ENCODE results near the gene ATPAF2.

DNA sequence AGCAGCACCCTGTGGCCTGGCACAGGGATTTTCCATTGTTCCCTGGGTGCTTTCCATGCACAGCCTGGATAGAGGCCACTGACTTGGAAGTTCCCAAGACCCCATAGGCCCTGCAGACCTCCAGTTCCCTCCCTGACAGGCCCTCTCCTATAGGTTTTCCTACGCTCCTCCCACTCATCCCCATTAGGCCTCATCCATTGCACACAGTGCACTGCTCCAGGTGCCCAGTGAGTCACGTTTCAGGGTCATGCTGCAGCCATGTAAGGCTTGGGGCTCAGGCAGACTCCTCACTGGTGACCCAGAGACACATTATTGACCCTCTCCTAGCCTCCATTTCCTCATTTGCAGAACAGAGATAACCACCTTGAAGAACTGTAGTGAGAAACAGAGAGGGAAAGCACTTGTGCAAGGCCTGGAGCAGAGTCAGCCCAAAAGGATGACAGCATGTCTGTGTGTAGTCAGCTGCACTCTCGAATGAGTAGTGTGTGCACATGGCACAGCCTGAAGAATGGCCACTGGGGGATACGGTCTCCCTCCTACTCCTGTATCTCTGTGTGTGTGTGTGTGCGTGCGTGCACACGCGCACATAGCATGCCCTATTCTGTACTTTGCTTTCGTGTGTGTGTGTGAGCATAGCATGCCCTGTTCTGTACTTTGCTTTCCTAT is 39.5 kb downstream of the ATPAF2 start:
- TF ChIP-seq, protein P1, sequence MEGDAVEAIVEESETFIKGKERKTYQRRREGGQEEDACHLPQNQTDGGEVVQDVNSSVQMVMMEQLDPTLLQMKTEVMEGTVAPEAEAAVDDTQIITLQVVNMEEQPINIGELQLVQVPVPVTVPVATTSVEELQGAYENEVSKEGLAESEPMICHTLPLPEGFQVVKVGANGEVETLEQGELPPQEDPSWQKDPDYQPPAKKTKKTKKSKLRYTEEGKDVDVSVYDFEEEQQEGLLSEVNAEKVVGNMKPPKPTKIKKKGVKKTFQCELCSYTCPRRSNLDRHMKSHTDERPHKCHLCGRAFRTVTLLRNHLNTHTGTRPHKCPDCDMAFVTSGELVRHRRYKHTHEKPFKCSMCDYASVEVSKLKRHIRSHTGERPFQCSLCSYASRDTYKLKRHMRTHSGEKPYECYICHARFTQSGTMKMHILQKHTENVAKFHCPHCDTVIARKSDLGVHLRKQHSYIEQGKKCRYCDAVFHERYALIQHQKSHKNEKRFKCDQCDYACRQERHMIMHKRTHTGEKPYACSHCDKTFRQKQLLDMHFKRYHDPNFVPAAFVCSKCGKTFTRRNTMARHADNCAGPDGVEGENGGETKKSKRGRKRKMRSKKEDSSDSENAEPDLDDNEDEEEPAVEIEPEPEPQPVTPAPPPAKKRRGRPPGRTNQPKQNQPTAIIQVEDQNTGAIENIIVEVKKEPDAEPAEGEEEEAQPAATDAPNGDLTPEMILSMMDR (IDR thresholded peaks at IDR 0.05; ENCODE audit: low read length) = no peak
- no peak for TF ChIP-seq EZH2 (IDR thresholded peaks at IDR 0.05; ENCODE audit: borderline replicate concordance, low read length)

All from OCI-LY1 (cell line).